Activated effector memory CD4-positive, alpha-beta T cell treated with Interleukin-2 at 50 U/mL for 16 hours (primary cell): Measurements from ENCODE around the gene TMEM132C.

ENCODE experiments used
- DNase-seq: peaks from one replicate; pipeline ENCODE4 v3.0.0-alpha.2; 2020

The TMEM132C gene

GRCh38 chr12:128680555-128680954 is 413.6 kb downstream of the TMEM132C start:
- DNase-seq: no peak

- no peak for DNase-seq
Observed at GRCh38 chr12:128682548-128683275, 415.7 kb downstream of the TMEM132C start.

GRCh38 chr12:128684352-128684751 is 417.4 kb downstream of the TMEM132C start:
- DNase-seq: no peak

- no peak for DNase-seq
Observed at GRCh38 chr12:128685903-128686475, 419.0 kb downstream of the TMEM132C start.

- DNase-seq: no peak
Observed at GRCh38 chr12:128687851-128688250, 420.9 kb downstream of the TMEM132C start.

GRCh38 chr12:128690641-128691040 is 423.7 kb downstream of the TMEM132C start:
- no peak for DNase-seq

- no peak for DNase-seq
Observed at GRCh38 chr12:128693115-128693514, 426.1 kb downstream of the TMEM132C start.

- DNase-seq: no peak
Observed at GRCh38 chr12:128693771-128694170, 426.8 kb downstream of the TMEM132C start.

- DNase-seq: no peak
Observed at GRCh38 chr12:128694445-128694844, 427.5 kb downstream of the TMEM132C start.

- DNase-seq: no peak
Observed at GRCh38 chr12:128695697-128696096, 428.7 kb downstream of the TMEM132C start.

GRCh38 chr12:128698301-128698972 is 431.5 kb downstream of the TMEM132C start:
- no peak for DNase-seq

GRCh38 chr12:128699106-128699505 is 432.1 kb downstream of the TMEM132C start:
- DNase-seq: no peak

- DNase-seq: no peak
Observed at GRCh38 chr12:128702371-128702770, 435.4 kb downstream of the TMEM132C start.

- no peak for DNase-seq
Observed at GRCh38 chr12:128705140-128705539, 438.2 kb downstream of the TMEM132C start.

- DNase-seq: no peak
Observed at GRCh38 chr12:128707488-128707887, 440.5 kb downstream of the TMEM132C start.

- no peak for DNase-seq
Observed at GRCh38 chr12:128708789-128709188, 441.8 kb downstream of the TMEM132C start.

- no peak for DNase-seq
Observed at GRCh38 chr12:128709660-128710059, 442.7 kb downstream of the TMEM132C start.

GRCh38 chr12:128711486-128711885 is 444.5 kb downstream of the TMEM132C start:
- no peak for DNase-seq

GRCh38 chr12:128712622-128713021 is 445.7 kb downstream of the TMEM132C start:
- DNase-seq: no peak

GRCh38 chr12:128715485-128715884 is 448.5 kb downstream of the TMEM132C start:
- DNase-seq: no peak

- DNase-seq: no peak
Observed at GRCh38 chr12:128724468-128725046, 457.6 kb downstream of the TMEM132C start.

GRCh38 chr12:128726886-128727285 is 459.9 kb downstream of the TMEM132C start:
- DNase-seq: no peak

GRCh38 chr12:128727461-128727860 is 460.5 kb downstream of the TMEM132C start:
- DNase-seq: no peak

GRCh38 chr12:128727999-128728398 is 461.0 kb downstream of the TMEM132C start:
- DNase-seq: no peak
